Stimulated activated CD4-positive, alpha-beta T cell treated with anti-CD3 and anti-CD28 coated beads, Interleukin-1b, Interleukin-23, amount 100 ng/mL, for 1 hour (primary cell): ENCODE measurements around the gene FLNB.
A peak's percentile ranks its signal among the peaks of the same experiment; 100 is the strongest.

Experiments used
- DNase-seq, 2 donors: peaks; one replicate each; pipeline ENCODE4 v3.0.0-alpha.2; 2020; ENCODE audit warnings: low read depth in 2 of 2

Gene FLNB

GRCh38 chr3:58008141-58009025 is at the start of gene FLNB:
FLNB (plus strand) TSS chr3:58008422; CDS start chr3:58008565, 143 bp downstream.
- DNase-seq = peak; percentile 48 to 65

- DNase-seq = no peak
These were observed 49.4 kb upstream of the FLNB start for GRCh38 chr3:57958642-57959422.

GRCh38 chr3:57959423-57960173 is 48.6 kb upstream of the FLNB start:
- no peak for DNase-seq

GRCh38 chr3:57960174-57960505 is 48.1 kb upstream of the FLNB start:
- no peak for DNase-seq

- DNase-seq = no peak
These were observed 46.9 kb upstream of the FLNB start for GRCh38 chr3:57961177-57961827.

- DNase-seq = no peak
These were observed 46.3 kb upstream of the FLNB start for GRCh38 chr3:57961828-57962447.

- no peak for DNase-seq
These were observed 45.8 kb upstream of the FLNB start for GRCh38 chr3:57962448-57962834.

GRCh38 chr3:57963811-57964346 is 44.3 kb upstream of the FLNB start:
- DNase-seq = no peak

- no peak for DNase-seq
These were observed 41.4 kb upstream of the FLNB start for GRCh38 chr3:57966829-57967228.

- no peak for DNase-seq
These were observed 40.6 kb upstream of the FLNB start for GRCh38 chr3:57967590-57967989.

GRCh38 chr3:57968501-57968900 is 39.7 kb upstream of the FLNB start:
- DNase-seq = no peak

GRCh38 chr3:57971975-57972374 is 36.2 kb upstream of the FLNB start:
- no peak for DNase-seq

GRCh38 chr3:57972531-57973111 is 35.6 kb upstream of the FLNB start:
- DNase-seq = no peak

GRCh38 chr3:57973715-57974477 is 34.3 kb upstream of the FLNB start:
- DNase-seq = no peak

GRCh38 chr3:57974796-57975388 is 33.3 kb upstream of the FLNB start:
- no peak for DNase-seq

GRCh38 chr3:57977818-57978235 is 30.4 kb upstream of the FLNB start:
- DNase-seq = no peak

GRCh38 chr3:57978316-57978715 is 29.9 kb upstream of the FLNB start:
- no peak for DNase-seq

GRCh38 chr3:57980416-57980815 is 27.8 kb upstream of the FLNB start:
- no peak for DNase-seq

- no peak for DNase-seq
These were observed 26.6 kb upstream of the FLNB start for GRCh38 chr3:57981483-57982087.
